HUES48 (cell line): ENCODE data around the gene GRM4.

ENCODE experiments used
- H3K27ac ChIP-seq: one replicate; pipeline ENCODE4 v1.7.0; 2013; ENCODE audit warnings: low read depth, low read length, inconsistent platforms
- H3K27me3 ChIP-seq: 2 replicates; pipeline ENCODE4 v1.6.1; 2013; ENCODE audit warnings: mild to moderate bottlenecking, low read length; ENCODE audit not compliant: control insufficient read depth, insufficient read depth
- H3K36me3 ChIP-seq: 2 replicates; pipeline ENCODE4 v1.6.1; 2013; ENCODE audit warnings: low read length; ENCODE audit not compliant: control insufficient read depth, insufficient read depth
- H3K4me1 ChIP-seq: 2 replicates; pipeline ENCODE4 v1.6.1; 2013; ENCODE audit warnings: mild to moderate bottlenecking, low read length; ENCODE audit not compliant: control insufficient read depth, insufficient read depth
- H3K4me3 ChIP-seq: 2 replicates; pipeline ENCODE4 v1.5.1; 2013; ENCODE audit warnings: mild to moderate bottlenecking, low read depth, low read length
- H3K9ac ChIP-seq: 2 replicates; pipeline ENCODE4 v1.6.1; 2013; ENCODE audit warnings: mild to moderate bottlenecking, low read depth, low read length, moderate library complexity
- H3K9me3 ChIP-seq: 2 replicates; pipeline ENCODE4 v1.6.1; 2013; ENCODE audit warnings: low read length; ENCODE audit not compliant: control insufficient read depth, insufficient read depth

GRM4 gene

GRCh38 chr6:34103321-34103720 lies 42.6 kb downstream of the GRM4 start:
- Histone ChIP-seq H3K27ac (no peak overlapping the region), H3K27me3 (no peaks in the 10 kb centered on the region), H3K9me3 (no peaks in the 10 kb centered on the region), H3K4me3 (no peak overlapping the region), H3K4me1 (peaks cover 10% of the 10 kb centered on the region), H3K9ac (no peak overlapping the region), H3K36me3 (no peaks in the 10 kb centered on the region)

- Histone ChIP-seq H3K9me3 (no peaks in the 10 kb centered on the region), H3K27ac (no peak overlapping the region), H3K36me3 (no peaks in the 10 kb centered on the region), H3K4me1 (peaks cover 12% of the 10 kb centered on the region), H3K9ac (no peak overlapping the region), H3K27me3 (no peaks in the 10 kb centered on the region), H3K4me3 (no peak overlapping the region)
Measured at GRCh38 chr6:34102696-34103095, 43.2 kb downstream of the GRM4 start.

- H3K9ac ChIP-seq, result no peak overlapping the region
- H3K9me3 ChIP-seq, result no peaks in the 10 kb centered on the region
- no peaks in the 10 kb centered on the region for H3K27me3 ChIP-seq
Measured at GRCh38 chr6:34102099-34102656, 43.7 kb downstream of the GRM4 start.

GRCh38 chr6:34100788-34101187 lies 45.1 kb downstream of the GRM4 start:
- Histone ChIP-seq H3K4me3 (no peak overlapping the region), H3K27me3 (no peaks in the 10 kb centered on the region), H3K4me1 (peaks cover 15% of the 10 kb centered on the region), H3K27ac (no peak overlapping the region), H3K9ac (no peak overlapping the region), H3K9me3 (no peaks in the 10 kb centered on the region), H3K36me3 (no peaks in the 10 kb centered on the region)

More at GRCh38 chr6:34102099-34102656, 43.7 kb downstream of the GRM4 start:
- Histone ChIP-seq H3K36me3 (no peaks in the 10 kb centered on the region), H3K4me3 (no peak overlapping the region), H3K27ac (no peak overlapping the region), H3K4me1 (peaks cover 12% of the 10 kb centered on the region)

GRCh38 chr6:34099878-34100277 lies 46.0 kb downstream of the GRM4 start:
- H3K27me3 ChIP-seq, result no peaks in the 10 kb centered on the region
- H3K4me1 ChIP-seq, result peaks cover 21% of the 10 kb centered on the region
- H3K9me3 ChIP-seq, result no peaks in the 10 kb centered on the region
- H3K9ac ChIP-seq, result no peak overlapping the region
- no peak overlapping the region for H3K27ac ChIP-seq
- no peak overlapping the region for H3K4me3 ChIP-seq
- H3K36me3 ChIP-seq, result no peaks in the 10 kb centered on the region

GRCh38 chr6:34098045-34098936 lies 47.6 kb downstream of the GRM4 start:
- Histone ChIP-seq H3K27me3 (no peaks in the 10 kb centered on the region), H3K36me3 (no peaks in the 10 kb centered on the region), H3K4me1 (peaks cover 21% of the 10 kb centered on the region), H3K4me3 (no peak overlapping the region), H3K9ac (no peak overlapping the region), H3K9me3 (no peaks in the 10 kb centered on the region), H3K27ac (peak overlapping the region; percentile 6)

- H3K9me3 ChIP-seq, result no peaks in the 10 kb centered on the region
- H3K4me1 ChIP-seq, result peaks cover 21% of the 10 kb centered on the region
- no peaks in the 10 kb centered on the region for H3K27me3 ChIP-seq
- H3K9ac ChIP-seq, result no peak overlapping the region
- H3K4me3 ChIP-seq, result no peak overlapping the region
- no peak overlapping the region for H3K27ac ChIP-seq
- H3K36me3 ChIP-seq, result no peaks in the 10 kb centered on the region
Measured at GRCh38 chr6:34096814-34097213, 49.1 kb downstream of the GRM4 start.

GRCh38 chr6:34096193-34096592 lies 49.7 kb downstream of the GRM4 start:
- Histone ChIP-seq H3K4me3 (no peak overlapping the region), H3K9me3 (no peaks in the 10 kb centered on the region), H3K36me3 (no peaks in the 10 kb centered on the region), H3K4me1 (peaks cover 21% of the 10 kb centered on the region), H3K27ac (no peak overlapping the region), H3K27me3 (no peaks in the 10 kb centered on the region), H3K9ac (no peak overlapping the region)

GRCh38 chr6:34095741-34096140 lies 50.1 kb downstream of the GRM4 start:
- Histone ChIP-seq H3K9ac (no peak overlapping the region), H3K4me1 (peaks cover 21% of the 10 kb centered on the region), H3K9me3 (no peaks in the 10 kb centered on the region), H3K36me3 (no peaks in the 10 kb centered on the region), H3K27me3 (no peaks in the 10 kb centered on the region), H3K27ac (no peak overlapping the region), H3K4me3 (no peak overlapping the region)

- H3K36me3 ChIP-seq, result no peaks in the 10 kb centered on the region
- H3K4me1 ChIP-seq, result peaks cover 21% of the 10 kb centered on the region
- H3K9me3 ChIP-seq, result no peaks in the 10 kb centered on the region
- H3K27ac ChIP-seq, result no peak overlapping the region
- H3K9ac ChIP-seq, result no peak overlapping the region
- no peak overlapping the region for H3K4me3 ChIP-seq
- no peaks in the 10 kb centered on the region for H3K27me3 ChIP-seq
Measured at GRCh38 chr6:34095136-34095505, 50.8 kb downstream of the GRM4 start.

GRCh38 chr6:34094474-34095135 lies 51.3 kb downstream of the GRM4 start:
- no peak overlapping the region for H3K27ac ChIP-seq
- no peaks in the 10 kb centered on the region for H3K27me3 ChIP-seq
- no peaks in the 10 kb centered on the region for H3K36me3 ChIP-seq
- H3K4me1 ChIP-seq, result peaks cover 18% of the 10 kb centered on the region
- H3K9me3 ChIP-seq, result no peaks in the 10 kb centered on the region
- no peak overlapping the region for H3K4me3 ChIP-seq
- no peak overlapping the region for H3K9ac ChIP-seq
